H9 (cell line): Measurements from ENCODE around the gene GGACT. TPM values are rescaled to one million over a fixed set of nuclear protein-coding genes. Genes with fewer than 3 reads are reported as not detected.

Experiments used
- DNase-seq: peaks from one replicate; pipeline ENCODE4 v3.0.0-alpha.2; 2017
- H2AFZ ChIP-seq: one replicate; pipeline ENCODE4 v1.6.1; 2013; ENCODE audit warnings: mild to moderate bottlenecking, low read length, control low read depth, moderate library complexity
- H2AK5ac ChIP-seq: 2 replicates; pipeline ENCODE4 v1.6.1; 2013; ENCODE audit warnings: low read length, control low read depth, mixed read lengths; ENCODE audit not compliant: insufficient read length
- H2BK120ac ChIP-seq: one replicate; pipeline ENCODE4 v1.6.1; 2013; ENCODE audit warnings: low read depth, mild to moderate bottlenecking, low read length, control low read depth, inconsistent platforms; ENCODE audit not compliant: poor library complexity, severe bottlenecking
- H2BK12ac ChIP-seq: 2 replicates; pipeline ENCODE4 v1.6.1; 2013; ENCODE audit warnings: low read length, control low read depth, mixed read lengths, low read depth; ENCODE audit not compliant: insufficient read length
- H2BK15ac ChIP-seq: 2 replicates; pipeline ENCODE4 v1.6.1; 2013; ENCODE audit warnings: low read depth, low read length, control low read depth
- H2BK20ac ChIP-seq: one replicate; pipeline ENCODE4 v1.6.1; 2013; ENCODE audit warnings: low read depth, mild to moderate bottlenecking, low read length, control low read depth, inconsistent platforms; ENCODE audit not compliant: poor library complexity, severe bottlenecking
- H2BK5ac ChIP-seq: 2 replicates; pipeline ENCODE4 v1.6.1; 2013; ENCODE audit warnings: low read length, control low read depth, mixed read lengths; ENCODE audit not compliant: insufficient read length
- H3K14ac ChIP-seq: 2 replicates; pipeline ENCODE4 v1.6.1; 2013; ENCODE audit warnings: low read length, control low read depth; ENCODE audit not compliant: insufficient read depth
- H3K18ac ChIP-seq: 2 replicates; pipeline ENCODE4 v1.6.1; 2013; ENCODE audit warnings: low read depth, mild to moderate bottlenecking, mixed read lengths, low read length, control low read depth; ENCODE audit not compliant: insufficient read length
- H3K23ac ChIP-seq: 2 replicates; pipeline ENCODE4 v1.6.1; 2013; ENCODE audit warnings: low read length, control low read depth, mixed read lengths, low read depth; ENCODE audit not compliant: insufficient read length
- H3K23me2 ChIP-seq: 2 replicates; pipeline ENCODE4 v1.6.1; 2013; ENCODE audit warnings: low read depth, mild to moderate bottlenecking, mixed read lengths, low read length, control low read depth; ENCODE audit not compliant: insufficient read length, poor library complexity, severe bottlenecking
- H3K27ac ChIP-seq: 2 replicates; pipeline ENCODE4 v1.5.1; 2013; ENCODE audit warnings: low read length, control low read depth, mixed read lengths, low read depth; ENCODE audit not compliant: insufficient read length
- H3K27me3 ChIP-seq: 2 replicates; pipeline ENCODE4 v1.6.1; 2013; ENCODE audit warnings: low read length, control low read depth, inconsistent platforms; ENCODE audit not compliant: insufficient read depth
- H3K4ac ChIP-seq: 2 replicates; pipeline ENCODE4 v1.6.1; 2013; ENCODE audit warnings: low read depth, mild to moderate bottlenecking, control low read depth, inconsistent platforms, low read length, moderate library complexity
- H3K4me1 ChIP-seq: 2 replicates; pipeline ENCODE4 v1.6.1; 2013; ENCODE audit warnings: low read length, control low read depth, inconsistent platforms; ENCODE audit not compliant: insufficient read depth
- H3K4me2 ChIP-seq: 2 replicates; pipeline ENCODE4 v1.6.1; 2013; ENCODE audit warnings: low read length, control low read depth, mixed read lengths; ENCODE audit not compliant: insufficient read length, insufficient read depth
- H3K56ac ChIP-seq: 2 replicates; pipeline ENCODE4 v1.6.1; 2013; ENCODE audit warnings: low read depth, mild to moderate bottlenecking, mixed read lengths, low read length, control low read depth; ENCODE audit not compliant: insufficient read length
- H3K79me1 ChIP-seq: 2 replicates; pipeline ENCODE4 v1.6.1; 2013; ENCODE audit warnings: low read depth, mild to moderate bottlenecking, moderate library complexity, low read length, control low read depth, inconsistent platforms; ENCODE audit not compliant: insufficient read depth, poor library complexity, severe bottlenecking
- H3K79me2 ChIP-seq: 2 replicates; pipeline ENCODE4 v1.6.1; 2013; ENCODE audit warnings: low read length, control low read depth, inconsistent platforms; ENCODE audit not compliant: insufficient read depth
- H3K9ac ChIP-seq: 2 replicates; pipeline ENCODE4 v1.6.1; 2013; ENCODE audit warnings: low read length, control low read depth, mixed read lengths; ENCODE audit not compliant: insufficient read length; ENCODE audit errors: extremely low read depth
- H3K9me3 ChIP-seq: one replicate; pipeline ENCODE4 v1.6.1; 2013; ENCODE audit warnings: low read depth, low read length, inconsistent platforms; ENCODE audit not compliant: control insufficient read depth
- H3T11ph ChIP-seq: one replicate; pipeline ENCODE4 v1.6.1; 2013; ENCODE audit warnings: mild to moderate bottlenecking, low read length, control low read depth, inconsistent platforms
- H4K20me1 ChIP-seq: one replicate; pipeline ENCODE4 v1.6.1; 2013; ENCODE audit not compliant: control insufficient read depth, insufficient read length, insufficient read depth
- H4K5ac ChIP-seq: 2 replicates; pipeline ENCODE4 v1.6.1; 2013; ENCODE audit warnings: low read depth, mild to moderate bottlenecking, mixed read lengths, low read length, control low read depth; ENCODE audit not compliant: insufficient read length
- H4K8ac ChIP-seq: replicated peaks from 2 replicates; pipeline ENCODE4 v1.6.1; 2013; ENCODE audit warnings: low read length, control low read depth, mixed read lengths, low read depth; ENCODE audit not compliant: insufficient read length
- H4K91ac ChIP-seq: 2 replicates; pipeline ENCODE4 v1.6.1; 2013; ENCODE audit warnings: low read depth, mild to moderate bottlenecking, moderate library complexity, mixed read lengths, low read length, control low read depth; ENCODE audit not compliant: insufficient read length
- H3K27ac Mint-ChIP-seq, 3 experiments: 2 replicates in 2 of 3; 3 replicates in 1 of 3; pipeline ENCODE4 v1.8.0; 2020 to 2021; ENCODE audit warnings: mixed read lengths in 3 of 3, mild to moderate bottlenecking in 1 of 3, moderate library complexity in 1 of 3
- H3K27me3 Mint-ChIP-seq: 2 replicates; pipeline ENCODE4 v1.8.0; 2021; ENCODE audit warnings: low read depth, mild to moderate bottlenecking, moderate library complexity, mixed read lengths
- H3K36me3 Mint-ChIP-seq, 3 experiments: 2 replicates in 2 of 3; 3 replicates in 1 of 3; pipeline ENCODE4 v1.8.0; 2020 to 2021; ENCODE audit warnings: low read depth in 3 of 3, mixed read lengths in 3 of 3; ENCODE audit not compliant: insufficient read depth in 1 of 3
- H3K4me1 Mint-ChIP-seq, 2 experiments: 2 replicates each; pipeline ENCODE4 v1.8.0; 2020; ENCODE audit warnings: mixed read lengths in 2 of 2
- H3K4me3 Mint-ChIP-seq, 2 experiments: 2 replicates in 1 of 2; 3 replicates in 1 of 2; pipeline ENCODE4 v1.8.0; 2020 to 2021; ENCODE audit warnings: mild to moderate bottlenecking in 2 of 2, mixed read lengths in 2 of 2, moderate library complexity in 1 of 2
- H3K9me3 Mint-ChIP-seq, 2 experiments: 2 replicates in 1 of 2; 3 replicates in 1 of 2; pipeline ENCODE4 v1.8.0; 2020; ENCODE audit warnings: mild to moderate bottlenecking in 2 of 2, mixed read lengths in 2 of 2, moderate library complexity in 1 of 2
- WGBS: extraction: QIAGEN DNeasy Blood & Tissue Kit; methylation state at CpG from one replicate; pipeline ENCODE4 v1.1.7; 2013; ENCODE audit warnings: missing lambda C conversion rate, low lambda C conversion rate, mixed read lengths; ENCODE audit not compliant: insufficient read length; ENCODE audit errors: extremely low coverage; 5-methylcytosine and 5-hydroxymethylcytosine counted together
- total RNA-seq: library from RNA; stranded (reverse); gene quantifications from 2 replicates; pipeline ENCODE4 v1.2.1, GENCODE V29; 2021
- TF ChIP-seq, protein P1 (sequence below): fragments of 200-600 bp; sonication (generic); conservative IDR thresholded peaks from 3 replicates; pipeline ENCODE4 v1.8.0; 2021; ENCODE audit warnings: antibody characterized with exemption, mild to moderate bottlenecking

GGACT gene
- total RNA-seq, 1 experiment from 2014 or later = 1.3 TPM

- H3K4me3 Mint-ChIP-seq = no peak overlapping the region
Measured at GRCh38 chr13:100630555-100630954, 42.0 kb upstream of the GGACT start.

More at GRCh38 chr13:100630555-100630954, 42.0 kb upstream of the GGACT start:
- H3K4me1 Mint-ChIP-seq = peaks cover 13 to 14% of the 10 kb centered on the region in 2 experiments
- H3K79me1 ChIP-seq = no peaks in the 10 kb centered on the region
- H3K4me1 ChIP-seq = no peaks in the 10 kb centered on the region; the same call in 1 of the 2 replicates
- H3T11ph ChIP-seq = no peak overlapping the region
- H3K23ac ChIP-seq = no peak overlapping the region
- TF ChIP-seq, protein P1, sequence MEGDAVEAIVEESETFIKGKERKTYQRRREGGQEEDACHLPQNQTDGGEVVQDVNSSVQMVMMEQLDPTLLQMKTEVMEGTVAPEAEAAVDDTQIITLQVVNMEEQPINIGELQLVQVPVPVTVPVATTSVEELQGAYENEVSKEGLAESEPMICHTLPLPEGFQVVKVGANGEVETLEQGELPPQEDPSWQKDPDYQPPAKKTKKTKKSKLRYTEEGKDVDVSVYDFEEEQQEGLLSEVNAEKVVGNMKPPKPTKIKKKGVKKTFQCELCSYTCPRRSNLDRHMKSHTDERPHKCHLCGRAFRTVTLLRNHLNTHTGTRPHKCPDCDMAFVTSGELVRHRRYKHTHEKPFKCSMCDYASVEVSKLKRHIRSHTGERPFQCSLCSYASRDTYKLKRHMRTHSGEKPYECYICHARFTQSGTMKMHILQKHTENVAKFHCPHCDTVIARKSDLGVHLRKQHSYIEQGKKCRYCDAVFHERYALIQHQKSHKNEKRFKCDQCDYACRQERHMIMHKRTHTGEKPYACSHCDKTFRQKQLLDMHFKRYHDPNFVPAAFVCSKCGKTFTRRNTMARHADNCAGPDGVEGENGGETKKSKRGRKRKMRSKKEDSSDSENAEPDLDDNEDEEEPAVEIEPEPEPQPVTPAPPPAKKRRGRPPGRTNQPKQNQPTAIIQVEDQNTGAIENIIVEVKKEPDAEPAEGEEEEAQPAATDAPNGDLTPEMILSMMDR = peak; percentile 10; the same call in 1 of the 3 replicates
- no peak overlapping the region for H2BK120ac ChIP-seq
- H3K27ac Mint-ChIP-seq = peak overlapping the region in 2 of 3 experiments; percentile 14 to 70; a peak in 3 of 7 replicates
- H3K27me3 Mint-ChIP-seq = no peaks in the 10 kb centered on the region
- no peaks in the 10 kb centered on the region for H4K20me1 ChIP-seq
- H3K4me2 ChIP-seq = no peak overlapping the region
- no peaks in the 10 kb centered on the region for H3K79me2 ChIP-seq
- H3K56ac ChIP-seq = no peak overlapping the region
- no peak overlapping the region for H2AK5ac ChIP-seq
- no CpG with 5 or more reads among the region's 8 CpGs for WGBS
- no peaks in the 10 kb centered on the region for H3K9me3 ChIP-seq
- no peak overlapping the region for H3K18ac ChIP-seq
- H3K36me3 Mint-ChIP-seq = peaks cover 42 to 64% (median 56%) of the 10 kb centered on the region in 3 experiments
- H3K23me2 ChIP-seq = no peaks in the 10 kb centered on the region
- no peaks in the 10 kb centered on the region for H3K9me3 Mint-ChIP-seq
- no peaks in the 10 kb centered on the region for H3K27me3 ChIP-seq
- no peak overlapping the region for H2BK5ac ChIP-seq
- no peak overlapping the region for H3K14ac ChIP-seq
- no peak overlapping the region for H2AFZ ChIP-seq
- no peak overlapping the region for H2BK12ac ChIP-seq
- no peak overlapping the region for H3K27ac ChIP-seq
- no peak overlapping the region for H4K91ac ChIP-seq
- H4K8ac ChIP-seq = no peak overlapping the region
- no peak overlapping the region for H3K9ac ChIP-seq
- no peak overlapping the region for H2BK15ac ChIP-seq
- no peak overlapping the region for H4K5ac ChIP-seq
- H3K4ac ChIP-seq = no peak overlapping the region
- no peak overlapping the region for H2BK20ac ChIP-seq
- no peak for DNase-seq
